OCI-LY7 (cell line): ENCODE measurements around the gene SERPING1.

Experiments
- CTCF ChIP-seq: fragments of 200-600 bp; sonication (generic); conservative IDR thresholded peaks from 2 replicates; pipeline ENCODE4 v1.5.1; 2014; ENCODE audit warnings: mild to moderate bottlenecking, antibody characterized with exemption, low read length, moderate library complexity, mixed read lengths
- EZH2phosphoT487 ChIP-seq: fragments of 200-600 bp; sonication (generic); IDR thresholded peaks from 2 replicates; pipeline ENCODE4 v1.6.1; 2018; ENCODE audit warnings: low read depth, borderline replicate concordance, mild to moderate bottlenecking, mixed run types, antibody characterized with exemption, low read length, moderate library complexity, mixed read lengths

DNA sequence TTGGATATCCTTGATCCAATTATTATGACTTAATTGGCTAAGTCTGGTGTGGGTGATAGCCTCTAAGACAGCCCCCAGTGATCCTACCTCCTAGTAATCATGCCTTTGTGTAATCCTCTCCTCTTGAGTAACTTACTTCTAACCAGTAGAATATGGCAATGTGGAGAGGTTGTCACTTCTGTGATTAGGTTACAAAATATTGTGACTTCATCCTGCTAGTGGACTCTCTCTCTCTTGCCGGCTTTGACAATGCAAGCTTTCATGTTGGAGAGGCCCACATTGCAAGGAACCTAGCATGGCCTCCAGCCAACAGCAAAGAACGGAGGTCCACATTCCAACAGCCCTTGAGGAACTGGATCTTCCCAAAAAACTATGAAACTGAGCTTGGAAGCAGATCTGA lies 32.7 kb downstream of the SERPING1 start:
- TF ChIP-seq CTCF (no peak), EZH2phosphoT487 (no peak)
